Inflammatory macrophage (primary cell): ENCODE measurements around the gene OSGIN1.

Source experiments
- DNase-seq, 2 donors: peaks; one replicate each; pipeline ENCODE4 v3.0.0-alpha.2; 2020 to 2022

The OSGIN1 gene

GRCh38 chr16:84007520-84007919, 54.5 kb downstream of the OSGIN1 start:
- no peak for DNase-seq

DNA sequence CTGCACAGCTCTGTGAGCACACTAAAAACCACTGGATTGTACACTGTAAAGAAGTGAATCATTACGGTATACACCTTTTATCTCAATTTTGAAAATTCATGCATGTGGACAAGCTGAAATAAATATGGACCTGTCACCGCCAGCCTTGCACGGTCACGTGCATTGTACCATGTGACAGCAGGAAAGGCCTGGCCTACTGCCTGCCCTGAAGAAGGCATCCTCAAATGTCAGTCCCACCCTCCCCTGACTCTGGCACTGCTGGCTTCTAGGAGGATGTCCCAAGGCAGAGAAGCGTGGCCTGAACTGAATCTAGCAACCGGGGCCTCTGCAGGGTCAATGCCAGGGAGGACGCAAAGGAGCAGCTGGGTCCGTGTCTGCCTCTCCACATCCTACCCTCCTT, 54.9 kb downstream of the OSGIN1 start:
- DNase-seq, result no peak

DNA sequence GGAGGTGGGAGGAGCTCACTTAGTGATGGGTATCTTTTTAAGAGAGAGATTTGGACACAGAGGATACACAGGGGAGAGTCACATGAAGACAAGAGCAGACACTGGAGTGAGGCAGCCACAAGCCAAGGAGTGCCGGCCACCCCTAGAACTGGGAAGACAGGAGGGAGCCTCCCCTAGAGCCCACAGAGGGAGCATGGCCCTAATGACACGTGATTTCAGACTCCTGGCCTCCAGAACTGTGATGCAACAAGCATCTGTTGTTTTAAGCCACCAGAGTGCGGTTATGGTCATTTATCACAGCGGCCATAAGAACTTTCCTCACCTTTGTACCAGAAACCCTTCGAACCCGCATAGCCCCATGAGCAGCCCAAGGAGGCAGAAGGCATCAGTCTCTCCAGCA, 56.2 kb downstream of the OSGIN1 start:
- DNase-seq, result no peak

DNA sequence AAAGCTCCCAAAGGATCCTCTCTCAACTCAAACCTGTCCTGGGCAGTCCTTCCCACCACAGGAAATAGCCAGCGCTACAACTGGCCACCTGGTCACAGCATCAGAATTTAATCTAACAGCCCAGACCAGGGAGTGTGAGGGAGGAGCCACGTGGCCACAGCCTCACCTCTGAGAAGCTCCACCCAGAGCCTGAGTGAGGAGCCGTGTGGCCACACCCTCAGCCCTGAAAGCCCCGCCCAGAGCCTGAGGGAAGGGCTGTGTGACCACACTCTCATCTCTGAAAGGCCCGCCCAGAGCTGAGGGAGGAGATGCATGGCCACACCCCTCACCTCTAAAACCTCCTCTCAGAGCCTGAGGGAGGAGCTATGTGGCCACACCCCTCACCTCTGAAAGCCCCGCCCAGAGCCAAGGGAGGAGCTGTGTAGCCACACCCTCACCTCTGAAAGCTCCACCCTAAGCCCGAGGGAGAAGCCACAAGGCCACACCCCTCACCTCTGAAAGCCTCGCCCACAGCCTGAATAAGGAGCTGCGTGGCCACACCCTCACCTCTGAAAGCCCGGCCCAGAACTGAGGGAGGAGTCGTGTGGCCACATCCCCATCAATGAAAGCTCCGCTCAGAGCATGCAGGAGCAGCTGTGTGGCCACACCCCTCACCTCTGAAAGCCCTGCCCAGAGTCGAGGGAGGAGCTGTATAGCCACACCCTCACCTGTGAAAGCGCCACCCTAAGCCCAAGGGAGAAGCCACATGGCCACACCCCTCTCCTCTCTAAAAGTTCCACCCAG, 60.9 kb downstream of the OSGIN1 start:
- DNase-seq, result peak; percentile 46 to 65

DNA sequence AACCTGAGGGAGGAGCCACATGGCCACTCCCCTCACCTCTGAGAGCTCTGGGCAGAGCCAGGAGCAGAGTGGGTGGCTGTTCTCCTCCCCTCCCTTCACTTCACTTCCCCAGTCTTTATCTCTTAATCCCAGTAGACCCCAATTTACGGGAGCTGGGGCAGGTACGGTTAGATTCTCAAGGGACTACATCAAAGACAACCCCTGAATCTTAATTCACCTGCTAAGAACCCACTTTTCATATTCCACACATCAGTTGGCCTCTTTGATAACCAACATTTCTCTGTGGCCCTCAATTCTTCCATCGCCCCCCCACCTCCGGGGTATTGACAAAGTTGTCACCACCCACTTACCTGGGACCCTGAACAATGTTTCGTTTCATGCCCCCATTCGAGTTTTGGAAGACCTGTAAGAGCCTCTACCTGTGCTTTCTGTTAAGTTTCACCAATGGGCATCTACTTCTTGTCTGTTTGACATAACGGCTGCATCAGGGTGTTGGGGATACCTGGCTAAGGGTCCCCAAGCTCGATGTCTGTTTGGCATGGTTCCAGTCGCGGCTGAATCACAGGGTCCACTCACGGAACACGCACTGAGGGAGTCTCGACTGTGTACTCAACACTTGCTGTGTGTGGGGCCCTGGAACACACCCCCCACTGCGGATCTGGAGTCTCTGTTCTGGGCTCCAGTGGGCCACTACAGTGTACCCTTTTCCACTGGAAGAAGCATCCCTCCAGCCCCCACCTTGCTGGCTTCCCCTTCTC, 61.7 kb downstream of the OSGIN1 start:
- DNase-seq, result no peak

DNA sequence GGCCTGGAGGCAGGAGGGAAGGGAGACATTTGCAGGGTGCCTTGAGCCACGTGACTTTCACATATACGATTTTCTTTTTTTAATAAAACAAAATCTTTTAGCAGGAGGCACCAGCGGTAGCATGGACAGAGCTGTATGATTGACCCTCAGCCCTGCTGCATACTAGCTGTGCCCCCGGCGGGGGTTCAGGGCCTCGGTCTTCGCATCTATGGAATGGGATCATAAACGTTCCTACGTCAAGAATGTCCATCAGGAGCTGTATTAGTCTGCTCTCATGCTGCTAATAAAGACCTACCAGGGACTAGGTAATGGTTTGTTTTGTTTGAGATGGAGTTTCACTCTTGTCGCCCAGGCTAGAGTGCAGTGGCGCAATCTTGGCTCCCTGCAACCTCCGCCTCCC, 62.4 kb downstream of the OSGIN1 start:
- no peak for DNase-seq
